ENCODE data around the gene MINDY2. TPM values are rescaled to one million over a fixed set of nuclear protein-coding genes. Genes with fewer than 3 reads are reported as not detected.
"Not testable (repeated sequence)": the region's sequence is repeated elsewhere in the genome, so short reads cannot be mapped to it uniquely, and the experiment has no call there.

Gene MINDY2
- total and polyA plus RNA-seq, 3 experiments from 2014 or later = 9.6 to 18.8 (median 12.1) TPM

GRCh38 chr15:58880320-58880719, 109.2 kb downstream of the MINDY2 start:
- Mint-ChIP-seq H3K4me3 (no peak overlapping the region), H3K36me3 (peaks cover 9 to 82% (median 52%) of the 10 kb centered on the region in 3 donors), H3K27ac (peak overlapping the region in 2 of 8 donors; percentile 15 to 58), H3K4me1 (peaks cover 0 to 3% (median 2%) of the 10 kb centered on the region in 3 donors), H3K9me3 (no peaks in the 10 kb centered on the region), H3K27me3 (no peaks in the 10 kb centered on the region)
- H3K4me3 ChIP-seq (ENCODE audit: low read length) = no peak overlapping the region
- H3K27me3 ChIP-seq (ENCODE audit: insufficient read depth, low read length, poor library complexity, severe bottlenecking) = no peaks in the 10 kb centered on the region
- H3K36me3 ChIP-seq (ENCODE audit: insufficient read depth, low read length) = peaks cover 42% of the 10 kb centered on the region
- no peak for DNase-seq
- no peaks in the 10 kb centered on the region for H3K9me3 ChIP-seq (ENCODE audit: low read length)
- no peak overlapping the region for H3K27ac ChIP-seq (ENCODE audit: low read depth, low read length)
- ChIA-PET CTCF (no interaction called here), POLR2A (no interaction called here)
- no peaks in the 10 kb centered on the region for H3K4me1 ChIP-seq (ENCODE audit: insufficient read depth, low read length)

GRCh38 chr15:58882243-58882642, 111.1 kb downstream of the MINDY2 start:
- peak overlapping the region in 1 of 8 donors; percentile 90 for H3K27ac Mint-ChIP-seq

GRCh38 chr15:58883926-58884325, 112.8 kb downstream of the MINDY2 start:
- H3K36me3 ChIP-seq (ENCODE audit: insufficient read depth, low read length) = peaks cover 69% of the 10 kb centered on the region
- H3K27me3 Mint-ChIP-seq; H3K4me3 Mint-ChIP-seq; H3K4me1 ChIP-seq (ENCODE audit: insufficient read depth, low read length); H3K4me1 Mint-ChIP-seq; POLR2A ChIA-PET; CTCF ChIA-PET; H3K27me3 ChIP-seq (ENCODE audit: insufficient read depth, low read length, poor library complexity, severe bottlenecking); H3K9me3 ChIP-seq (ENCODE audit: low read length); DNase-seq; H3K4me3 ChIP-seq (ENCODE audit: low read length); H3K27ac ChIP-seq (ENCODE audit: low read depth, low read length); H3K9me3 Mint-ChIP-seq: not testable (repeated sequence)
- peak overlapping the region in 1 of 8 donors; percentile 17 for H3K27ac Mint-ChIP-seq
- peaks cover 18 to 91% (median 55%) of the 10 kb centered on the region in 3 donors for H3K36me3 Mint-ChIP-seq

More at GRCh38 chr15:58882243-58882642, 111.1 kb downstream of the MINDY2 start:
- peaks cover 15 to 88% (median 51%) of the 10 kb centered on the region in 3 donors for H3K36me3 Mint-ChIP-seq
- no peaks in the 10 kb centered on the region for H3K9me3 Mint-ChIP-seq
- no peaks in the 10 kb centered on the region for H3K9me3 ChIP-seq (ENCODE audit: low read length)
- no peaks in the 10 kb centered on the region for H3K4me1 ChIP-seq (ENCODE audit: insufficient read depth, low read length)
- DNase-seq = no peak
- CTCF ChIA-PET = interaction anchor here (0.6 kb wide), 1 partner anchor 1148 kb away, joined by 3 read pairs; no protein-coding TSS in a partner anchor
- peaks cover 57% of the 10 kb centered on the region for H3K36me3 ChIP-seq (ENCODE audit: insufficient read depth, low read length)
- H3K27me3 Mint-ChIP-seq = no peaks in the 10 kb centered on the region
- no peak overlapping the region for H3K4me3 Mint-ChIP-seq
- POLR2A ChIA-PET = interaction anchor here (0.8 kb wide), 1 partner anchor 27 kb away, joined by 3 read pairs; no protein-coding TSS in a partner anchor
- no peak overlapping the region for H3K27ac ChIP-seq (ENCODE audit: low read depth, low read length)
- H3K4me1 Mint-ChIP-seq = peaks cover 0 to 2% (median 0%) of the 10 kb centered on the region in 3 donors
- H3K4me3 ChIP-seq (ENCODE audit: low read length) = no peak overlapping the region
- H3K27me3 ChIP-seq (ENCODE audit: insufficient read depth, low read length, poor library complexity, severe bottlenecking) = no peaks in the 10 kb centered on the region

GRCh38 chr15:58886921-58887320, 115.8 kb downstream of the MINDY2 start:
- Histone ChIP-seq H3K9me3 (ENCODE audit: low read length) (no peaks in the 10 kb centered on the region), H3K4me1 (ENCODE audit: insufficient read depth, low read length) (no peaks in the 10 kb centered on the region), H3K36me3 (ENCODE audit: insufficient read depth, low read length) (peaks cover 82% of the 10 kb centered on the region), H3K27ac (ENCODE audit: low read depth, low read length) (no peak overlapping the region), H3K27me3 (ENCODE audit: insufficient read depth, low read length, poor library complexity, severe bottlenecking) (no peaks in the 10 kb centered on the region), H3K4me3 (ENCODE audit: low read length) (no peak overlapping the region)
- Mint-ChIP-seq H3K27me3 (no peaks in the 10 kb centered on the region), H3K9me3 (no peaks in the 10 kb centered on the region), H3K4me3 (no peak overlapping the region), H3K4me1 (peaks cover 0 to 5% (median 0%) of the 10 kb centered on the region in 3 donors), H3K27ac (peak overlapping the region in 2 of 8 donors; percentile 41 to 81), H3K36me3 (peaks cover 20 to 89% (median 49%) of the 10 kb centered on the region in 3 donors)
- CTCF ChIA-PET = no interaction called here
- POLR2A ChIA-PET = no interaction called here
- DNase-seq = no peak

GRCh38 chr15:58889363-58889762, 118.3 kb downstream of the MINDY2 start:
- Histone ChIP-seq H3K27me3 (ENCODE audit: insufficient read depth, low read length, poor library complexity, severe bottlenecking) (no peaks in the 10 kb centered on the region), H3K9me3 (ENCODE audit: low read length) (no peaks in the 10 kb centered on the region), H3K27ac (ENCODE audit: low read depth, low read length) (no peak overlapping the region), H3K4me1 (ENCODE audit: insufficient read depth, low read length) (no peaks in the 10 kb centered on the region), H3K4me3 (ENCODE audit: low read length) (no peak overlapping the region), H3K36me3 (ENCODE audit: insufficient read depth, low read length) (peaks cover 81% of the 10 kb centered on the region)
- no peaks in the 10 kb centered on the region for H3K27me3 Mint-ChIP-seq
- H3K9me3 Mint-ChIP-seq = no peaks in the 10 kb centered on the region
- ChIA-PET CTCF (no interaction called here), POLR2A (no interaction called here)
- H3K36me3 Mint-ChIP-seq = peaks cover 19 to 92% (median 50%) of the 10 kb centered on the region in 3 donors
- DNase-seq = no peak
- peak overlapping the region in 4 of 8 donors; percentile 17 to 58 (median 32) for H3K27ac Mint-ChIP-seq
- H3K4me3 Mint-ChIP-seq = no peak overlapping the region
- peaks cover 0 to 5% (median 0%) of the 10 kb centered on the region in 3 donors for H3K4me1 Mint-ChIP-seq

GRCh38 chr15:58898150-58898680, 127.1 kb downstream of the MINDY2 start:
- H3K27me3 ChIP-seq (ENCODE audit: insufficient read depth, low read length, poor library complexity, severe bottlenecking) = no peaks in the 10 kb centered on the region
- CTCF ChIA-PET = no interaction called here
- peaks cover 52% of the 10 kb centered on the region for H3K36me3 ChIP-seq (ENCODE audit: insufficient read depth, low read length)
- Mint-ChIP-seq H3K4me3 (no peak overlapping the region), H3K27ac (peak overlapping the region in 4 of 8 donors; percentile 10 to 68 (median 58)), H3K27me3 (no peaks in the 10 kb centered on the region), H3K9me3 (no peaks in the 10 kb centered on the region), H3K4me1 (peaks cover 23 to 29% (median 27%) of the 10 kb centered on the region in 3 donors), H3K36me3 (peaks cover 0 to 80% (median 26%) of the 10 kb centered on the region in 3 donors)
- no peaks in the 10 kb centered on the region for H3K4me1 ChIP-seq (ENCODE audit: insufficient read depth, low read length)
- POLR2A ChIA-PET = no interaction called here
- no peak overlapping the region for H3K27ac ChIP-seq (ENCODE audit: low read depth, low read length)
- H3K4me3 ChIP-seq (ENCODE audit: low read length) = no peak overlapping the region
- no peaks in the 10 kb centered on the region for H3K9me3 ChIP-seq (ENCODE audit: low read length)
- DNase-seq = no peak

- Mint-ChIP-seq H3K36me3 (peaks cover 0 to 73% (median 15%) of the 10 kb centered on the region in 3 donors), H3K4me1 (peaks cover 23 to 29% (median 27%) of the 10 kb centered on the region in 3 donors), H3K27ac (no peak overlapping the region), H3K9me3 (no peaks in the 10 kb centered on the region), H3K4me3 (no peak overlapping the region), H3K27me3 (no peaks in the 10 kb centered on the region)
- H3K27ac ChIP-seq (ENCODE audit: low read depth, low read length) = no peak overlapping the region
- H3K36me3 ChIP-seq (ENCODE audit: insufficient read depth, low read length) = peaks cover 35% of the 10 kb centered on the region
- H3K9me3 ChIP-seq (ENCODE audit: low read length) = no peaks in the 10 kb centered on the region
- ChIA-PET CTCF (no interaction called here), POLR2A (no interaction called here)
- no peak for DNase-seq
- H3K4me3 ChIP-seq (ENCODE audit: low read length) = no peak overlapping the region
- H3K27me3 ChIP-seq (ENCODE audit: insufficient read depth, low read length, poor library complexity, severe bottlenecking) = no peaks in the 10 kb centered on the region
- no peaks in the 10 kb centered on the region for H3K4me1 ChIP-seq (ENCODE audit: insufficient read depth, low read length)
Measured at GRCh38 chr15:58900631-58901030, 129.5 kb downstream of the MINDY2 start.

- Histone ChIP-seq H3K36me3 (ENCODE audit: insufficient read depth, low read length) (peaks cover 14% of the 10 kb centered on the region), H3K4me3 (ENCODE audit: low read length) (no peak overlapping the region), H3K4me1 (ENCODE audit: insufficient read depth, low read length) (peaks cover 21% of the 10 kb centered on the region), H3K9me3 (ENCODE audit: low read length) (no peaks in the 10 kb centered on the region), H3K27me3 (ENCODE audit: insufficient read depth, low read length, poor library complexity, severe bottlenecking) (no peaks in the 10 kb centered on the region), H3K27ac (ENCODE audit: low read depth, low read length) (no peak overlapping the region)
- H3K27ac Mint-ChIP-seq = peak overlapping the region in 3 of 8 donors; percentile 3 to 52 (median 44)
- peaks cover 0 to 76% (median 15%) of the 10 kb centered on the region in 3 donors for H3K36me3 Mint-ChIP-seq
- H3K9me3 Mint-ChIP-seq = no peaks in the 10 kb centered on the region
- POLR2A ChIA-PET = no interaction called here
- no peaks in the 10 kb centered on the region for H3K27me3 Mint-ChIP-seq
- H3K4me3 Mint-ChIP-seq = peak overlapping the region in 1 of 7 donors; percentile 53
- CTCF ChIA-PET = no interaction called here
- peaks cover 47 to 64% (median 59%) of the 10 kb centered on the region in 3 donors for H3K4me1 Mint-ChIP-seq
- peak in 1 of 5 donors; percentile 13 for DNase-seq
Measured at GRCh38 chr15:58908550-58909309, 137.6 kb downstream of the MINDY2 start.
